Cardiac muscle cell (in vitro differentiated cells and primary cell): ENCODE measurements around the gene NUDT21. TPM values are rescaled to one million over a fixed set of nuclear protein-coding genes. Genes with fewer than 3 reads are reported as not detected.

Experiments
- DNase-seq, 2 donors: peaks; one replicate each; pipeline versions ENCODE4 v3.0.0 to v3.0.0-alpha.2; 2010 to 2017; ENCODE audit warnings: low read depth in 1 of 2, low spot score in 1 of 2
- H3K27ac ChIP-seq: fragments of 200-600 bp; sonication (generic); 2 replicates; pipeline ENCODE4 v1.5.1; 2016
- H3K27me3 ChIP-seq: fragments of 200-600 bp; sonication (generic); 2 replicates; pipeline ENCODE4 v1.6.0; 2016; ENCODE audit warnings: control low read depth
- H3K36me3 ChIP-seq: fragments of 200-600 bp; sonication (generic); 2 replicates; pipeline ENCODE4 v1.5.1; 2016; ENCODE audit warnings: control low read depth
- H3K4me1 ChIP-seq: fragments of 200-600 bp; sonication (generic); 2 replicates; pipeline ENCODE4 v1.8.1; 2017; ENCODE audit warnings: low read depth, mild to moderate bottlenecking, mixed run types
- H3K4me3 ChIP-seq: fragments of 200-600 bp; sonication (generic); 2 replicates; pipeline ENCODE4 v1.5.1; 2016; ENCODE audit warnings: mild to moderate bottlenecking
- H3K9me3 ChIP-seq: fragments of 200-600 bp; sonication (generic); 2 replicates; pipeline ENCODE4 v1.5.1; 2017; ENCODE audit warnings: low read depth, mild to moderate bottlenecking, control low read depth
- polyA plus RNA-seq: library from polyadenylated mRNA; unstranded; fragments of >200 nt; fragmentation: Nextera tagmentation; extraction: Ambion mirVana; gene quantifications from 2 replicates; pipeline ENCODE4 v1.2.1, GENCODE V29; 2016
- total RNA-seq: library from RNA; depleted of rRNA; stranded (reverse); fragments of >200 nt; gene quantifications from 2 replicates; pipeline ENCODE4 v1.2.3, GENCODE V29; 2016
- TF ChIP-seq, protein P1 (sequence below): IDR thresholded peaks from 2 replicates; pipeline ENCODE4 v1.5.1; 2012; ENCODE audit warnings: low read depth, mild to moderate bottlenecking, low read length

The NUDT21 gene
- total and polyA plus RNA-seq, 2 experiments from 2014 or later: 47.4 to 79.9 TPM

DNA sequence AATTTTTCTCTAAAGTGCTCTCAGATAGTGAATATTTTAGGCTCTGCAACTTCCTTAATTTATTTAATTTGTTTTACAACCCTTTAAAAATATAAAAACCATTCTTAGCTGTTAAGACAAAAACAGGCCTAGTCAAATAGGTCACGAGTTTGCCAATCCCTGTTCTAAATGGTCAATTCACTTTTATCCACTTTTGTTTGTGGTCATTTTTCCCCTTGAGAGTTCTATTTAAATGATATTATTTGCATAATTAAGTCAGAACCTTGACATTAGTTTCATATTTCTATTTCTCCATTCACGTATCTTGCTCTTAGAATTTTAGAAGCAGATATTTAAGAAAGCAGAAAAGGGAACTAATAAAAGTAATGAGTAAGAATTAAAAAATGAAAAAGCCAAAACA is 29.8 kb downstream of the NUDT21 start:
- Histone ChIP-seq H3K36me3 (no peaks in the 10 kb centered on the region), H3K4me1 (peaks cover 10% of the 10 kb centered on the region), H3K27ac (no peak overlapping the region), H3K9me3 (no peaks in the 10 kb centered on the region), H3K4me3 (no peak overlapping the region), H3K27me3 (no peaks in the 10 kb centered on the region)
- TF ChIP-seq, protein P1, sequence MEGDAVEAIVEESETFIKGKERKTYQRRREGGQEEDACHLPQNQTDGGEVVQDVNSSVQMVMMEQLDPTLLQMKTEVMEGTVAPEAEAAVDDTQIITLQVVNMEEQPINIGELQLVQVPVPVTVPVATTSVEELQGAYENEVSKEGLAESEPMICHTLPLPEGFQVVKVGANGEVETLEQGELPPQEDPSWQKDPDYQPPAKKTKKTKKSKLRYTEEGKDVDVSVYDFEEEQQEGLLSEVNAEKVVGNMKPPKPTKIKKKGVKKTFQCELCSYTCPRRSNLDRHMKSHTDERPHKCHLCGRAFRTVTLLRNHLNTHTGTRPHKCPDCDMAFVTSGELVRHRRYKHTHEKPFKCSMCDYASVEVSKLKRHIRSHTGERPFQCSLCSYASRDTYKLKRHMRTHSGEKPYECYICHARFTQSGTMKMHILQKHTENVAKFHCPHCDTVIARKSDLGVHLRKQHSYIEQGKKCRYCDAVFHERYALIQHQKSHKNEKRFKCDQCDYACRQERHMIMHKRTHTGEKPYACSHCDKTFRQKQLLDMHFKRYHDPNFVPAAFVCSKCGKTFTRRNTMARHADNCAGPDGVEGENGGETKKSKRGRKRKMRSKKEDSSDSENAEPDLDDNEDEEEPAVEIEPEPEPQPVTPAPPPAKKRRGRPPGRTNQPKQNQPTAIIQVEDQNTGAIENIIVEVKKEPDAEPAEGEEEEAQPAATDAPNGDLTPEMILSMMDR: no peak
- no peak for DNase-seq

DNA sequence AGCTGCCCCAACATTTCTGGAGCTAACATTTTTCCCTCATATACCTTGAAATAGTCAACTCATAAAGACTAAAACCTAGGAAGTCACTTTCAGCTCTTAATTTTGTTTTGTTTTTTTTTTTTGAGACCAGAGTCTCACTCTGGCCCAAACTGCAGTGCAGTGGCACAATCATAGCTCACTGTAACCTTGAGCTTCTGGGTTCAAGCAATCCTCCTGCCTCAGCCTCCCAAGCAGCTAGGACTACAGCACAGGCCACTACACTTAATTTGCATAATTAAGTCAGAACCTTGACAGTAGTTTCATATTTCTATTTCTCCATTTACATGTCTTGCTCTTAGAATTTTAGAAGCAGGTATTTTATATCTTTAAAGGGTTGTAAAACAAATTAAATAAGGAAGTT is 30.5 kb downstream of the NUDT21 start:
- TF ChIP-seq, protein P1: no peak
- Histone ChIP-seq H3K36me3 (no peaks in the 10 kb centered on the region), H3K4me3 (no peak overlapping the region), H3K27ac (no peak overlapping the region), H3K4me1 (peaks cover 10% of the 10 kb centered on the region), H3K9me3 (no peaks in the 10 kb centered on the region), H3K27me3 (no peaks in the 10 kb centered on the region)
- DNase-seq: no peak

DNA sequence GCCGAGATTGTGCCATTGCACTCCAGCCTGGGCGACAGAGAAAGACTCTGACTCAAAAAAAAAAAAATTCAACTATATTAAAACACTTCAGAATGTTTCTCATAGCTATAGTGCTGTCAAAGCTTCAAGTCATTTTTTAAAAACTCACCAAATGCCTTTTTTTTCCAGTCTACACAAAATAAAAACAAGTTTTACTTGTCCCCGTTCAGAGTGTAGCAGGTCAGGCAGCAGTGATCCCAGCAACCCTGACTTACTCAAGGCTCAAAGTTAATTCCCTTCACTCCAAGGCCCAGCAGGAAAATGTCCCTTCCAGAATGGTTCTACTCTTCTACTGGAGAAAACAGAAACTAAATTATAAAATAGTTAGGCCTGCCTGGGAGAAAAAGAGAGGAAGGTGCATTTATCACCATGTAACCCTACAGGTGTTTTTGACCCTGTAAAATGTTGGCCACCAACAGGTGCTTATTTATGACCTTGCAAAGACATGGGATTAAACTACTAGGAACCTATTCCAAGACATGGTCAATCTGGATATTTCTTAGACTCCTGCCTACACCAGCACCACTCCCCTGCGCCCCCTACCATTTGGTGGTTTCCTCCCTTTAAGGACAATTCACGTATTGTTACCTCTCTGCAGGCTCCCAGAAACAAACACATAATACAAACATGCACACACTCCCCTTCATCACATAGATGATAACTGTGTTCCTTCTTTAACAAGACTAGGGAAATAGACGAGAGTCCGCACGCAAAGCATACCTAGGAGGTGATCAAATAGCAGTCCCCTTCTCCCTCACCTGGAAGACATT is 31.2 kb downstream of the NUDT21 start:
- no peak overlapping the region for H3K27ac ChIP-seq
- DNase-seq: no peak
- TF ChIP-seq, protein P1: no peak
- H3K4me1 ChIP-seq: peaks cover 14% of the 10 kb centered on the region
- no peak overlapping the region for H3K4me3 ChIP-seq
- H3K27me3 ChIP-seq: no peaks in the 10 kb centered on the region
- H3K9me3 ChIP-seq: no peaks in the 10 kb centered on the region
- no peaks in the 10 kb centered on the region for H3K36me3 ChIP-seq

DNA sequence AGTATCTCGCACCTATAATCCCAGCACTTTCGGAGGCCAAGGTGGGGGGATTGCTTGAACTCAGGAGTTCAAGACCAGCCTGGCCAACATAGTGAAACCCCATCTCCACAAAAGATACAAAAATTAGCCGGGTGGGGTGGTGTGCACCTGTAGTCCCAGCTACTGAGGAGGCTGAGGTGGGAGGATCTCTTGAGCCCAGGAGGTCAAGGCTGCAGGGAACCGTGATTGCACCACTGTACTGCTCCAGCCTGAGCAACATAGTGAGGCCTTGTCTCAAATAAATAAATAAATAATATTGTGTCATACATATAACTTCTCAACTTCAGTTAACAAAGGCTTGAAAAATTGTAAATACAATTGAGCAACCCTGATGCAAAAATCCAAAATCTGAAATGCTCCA is 34.0 kb downstream of the NUDT21 start:
- no peak for DNase-seq
- Histone ChIP-seq H3K4me3 (no peak overlapping the region), H3K27me3 (no peaks in the 10 kb centered on the region), H3K27ac (no peak overlapping the region), H3K4me1 (peaks cover 5% of the 10 kb centered on the region), H3K36me3 (no peaks in the 10 kb centered on the region), H3K9me3 (no peaks in the 10 kb centered on the region)
- TF ChIP-seq, protein P1: no peak

DNA sequence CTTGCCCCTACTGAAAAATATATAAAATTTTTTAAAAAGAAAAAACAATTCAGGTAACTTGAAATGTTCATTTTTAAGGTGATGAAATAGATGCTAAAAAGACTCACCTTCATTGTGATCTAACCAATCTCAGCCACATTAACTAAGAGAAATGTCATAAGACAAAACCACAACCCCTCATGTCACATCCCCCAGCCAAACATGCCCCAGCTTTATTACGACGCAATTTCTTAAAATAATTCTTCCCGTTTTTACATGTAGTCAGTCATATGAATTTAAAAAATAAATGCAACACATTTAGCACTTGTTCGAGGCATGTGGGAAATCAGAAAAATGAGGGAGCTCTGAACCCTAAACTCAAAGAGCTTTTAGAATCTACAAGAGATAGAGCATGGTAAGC is 35.3 kb downstream of the NUDT21 start:
- H3K27me3 ChIP-seq: no peaks in the 10 kb centered on the region
- peaks cover 5% of the 10 kb centered on the region for H3K4me1 ChIP-seq
- TF ChIP-seq, protein P1: no peak
- H3K36me3 ChIP-seq: no peaks in the 10 kb centered on the region
- H3K27ac ChIP-seq: no peak overlapping the region
- no peak for DNase-seq
- H3K4me3 ChIP-seq: no peak overlapping the region
- no peaks in the 10 kb centered on the region for H3K9me3 ChIP-seq
